Thoracic aorta (tissue), 2 donors: ENCODE results near the gene SKIC2. TPM values are rescaled to one million over a fixed set of nuclear protein-coding genes. Genes with fewer than 3 reads are reported as not detected.

Source experiments
- ATAC-seq: fragments of 150-250 bp; one replicate; pipeline ENCODE4 v1.8.0; 2017; ENCODE audit warnings: low read depth; ENCODE audit not compliant: insufficient number of reproducible peaks, low FRiP score
- DNase-seq: peaks from one replicate; pipeline ENCODE4 v3.0.0-alpha.2; 2020; ENCODE audit warnings: low spot score
- H3K27ac ChIP-seq, 2 donors: fragments of 200-600 bp; sonication (generic); 1 replicate in 1 of 2; 2 replicates in 1 of 2; pipeline ENCODE4 v1.5.1; 2016; ENCODE audit warnings: mild to moderate bottlenecking in 2 of 2, moderate library complexity in 2 of 2
- H3K27me3 ChIP-seq: fragments of 200-600 bp; sonication (generic); replicated peaks from 2 replicates; pipeline ENCODE4 v1.6.0; 2016; ENCODE audit warnings: mild to moderate bottlenecking; ENCODE audit not compliant: insufficient read depth
- H3K36me3 ChIP-seq: fragments of 200-600 bp; sonication (generic); one replicate; pipeline ENCODE4 v1.5.1; 2016
- H3K4me1 ChIP-seq, 2 donors: fragments of 200-600 bp; sonication (generic); 1 replicate in 1 of 2; 2 replicates in 1 of 2; pipeline versions ENCODE4 v1.5.1 to v1.6.0; 2016; ENCODE audit warnings: low read depth in 2 of 2, mild to moderate bottlenecking in 1 of 2; ENCODE audit not compliant: control insufficient read depth in 1 of 2
- H3K4me3 ChIP-seq: fragments of 200-600 bp; sonication (generic); 2 replicates; pipeline ENCODE4 v1.5.1; 2016; ENCODE audit warnings: mild to moderate bottlenecking
- H3K9me3 ChIP-seq: fragments of 200-600 bp; sonication (generic); 2 replicates; pipeline ENCODE4 v1.5.1; 2016
- total RNA-seq, 2 donors: library from RNA; depleted of rRNA; stranded (reverse); fragments of >200 nt; gene quantifications; one replicate each; pipeline versions ENCODE4 v1.1.0 to v1.2.3, GENCODE V29; 2016
- TF ChIP-seq, protein P1 (sequence below): fragments of 200-600 bp; sonication (generic); IDR thresholded peaks from one replicate; pipeline ENCODE4 v1.5.1; 2019; ENCODE audit warnings: antibody characterized with exemption

The SKIC2 gene
- total RNA-seq, 2 donors from 2014 or later, result 37.7 to 73.0 TPM

DNA sequence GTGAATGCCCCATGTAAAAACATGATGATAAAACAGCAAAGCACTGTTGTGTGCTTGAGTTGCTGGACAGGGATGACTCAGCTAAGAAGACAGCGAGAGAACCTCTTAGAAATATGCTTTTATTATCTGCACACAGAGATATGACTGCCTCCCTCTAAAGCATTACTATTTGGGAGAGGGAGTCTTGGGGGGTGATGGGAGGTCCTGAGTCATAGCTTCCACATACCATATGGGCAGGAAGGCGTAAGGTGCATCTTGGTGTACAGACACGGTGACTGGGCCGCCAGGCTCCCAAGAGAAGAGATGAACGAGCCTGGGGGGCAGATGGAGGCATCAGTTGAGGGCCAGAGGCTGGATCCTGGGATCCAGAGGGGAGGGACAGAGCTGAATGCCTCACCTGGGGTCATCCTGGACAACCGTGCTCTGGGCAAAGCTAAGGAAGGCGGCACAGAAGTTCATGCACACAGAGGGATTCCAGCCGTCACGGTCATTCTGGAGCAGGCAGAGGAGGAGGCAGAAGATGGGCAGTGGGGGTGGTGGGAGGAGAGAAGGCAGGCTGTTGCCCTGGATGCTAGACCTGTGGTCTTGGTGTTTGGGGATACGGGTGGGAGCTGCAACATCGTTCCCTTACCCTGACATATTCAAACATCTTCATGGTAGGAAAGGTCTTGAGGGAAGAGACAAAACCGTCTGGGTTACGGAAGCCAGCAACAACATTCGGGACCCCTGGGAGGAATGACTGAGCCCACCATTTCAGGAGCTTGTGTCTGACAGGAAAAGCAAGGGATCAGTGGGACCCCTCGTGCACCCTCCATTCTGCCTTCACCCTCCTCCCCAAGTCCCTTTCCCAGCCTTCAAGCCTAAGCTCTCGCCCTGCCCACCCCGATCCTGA is 11.0 kb downstream of the SKIC2 start:
- no peaks in the 10 kb centered on the region for H3K27me3 ChIP-seq
- peaks cover 39% of the 10 kb centered on the region for H3K36me3 ChIP-seq
- H3K27ac ChIP-seq, result peak overlapping the region; percentile 91 to 95

DNA sequence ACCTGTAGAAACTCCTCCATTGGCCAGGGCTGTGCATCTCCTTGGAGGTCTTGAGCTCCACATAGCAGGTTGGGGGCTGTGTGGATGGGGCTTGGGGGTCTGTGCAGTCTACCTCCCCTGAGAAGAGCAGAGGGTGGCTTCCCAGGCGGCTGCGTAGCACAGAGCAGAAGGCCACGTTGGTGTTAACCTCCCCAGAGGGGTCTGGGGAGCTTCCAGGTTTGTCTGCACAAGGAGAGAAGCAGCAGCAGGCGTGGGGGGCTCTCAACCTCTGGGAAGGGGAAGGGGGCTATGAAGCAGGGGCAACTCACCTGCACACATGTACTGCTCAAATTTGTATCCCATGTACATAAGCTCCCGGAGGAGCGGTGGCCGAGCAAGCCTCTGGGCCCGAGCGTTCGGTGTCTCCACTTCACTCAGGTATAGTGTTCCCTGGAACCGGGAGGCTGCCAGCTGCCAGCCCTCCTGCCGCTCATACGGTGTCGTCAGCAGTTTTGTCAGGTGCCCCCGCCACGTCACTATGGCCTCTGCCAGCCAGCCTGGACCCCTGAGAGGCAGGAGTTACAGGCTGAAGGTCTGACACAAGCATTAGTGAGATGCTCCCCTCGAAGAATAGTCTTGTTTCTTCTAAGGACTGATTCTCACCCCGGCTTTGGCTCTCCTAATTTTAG is 11.8 kb downstream of the SKIC2 start:
- Histone ChIP-seq H3K36me3 (peaks cover 37% of the 10 kb centered on the region), H3K27me3 (no peaks in the 10 kb centered on the region), H3K4me3 (peak overlapping the region; percentile 79), H3K4me1 (peaks cover 19 to 38% of the 10 kb centered on the region in 2 donors), H3K27ac (peak overlapping the region; percentile 91 to 95), H3K9me3 (no peaks in the 10 kb centered on the region)
- ATAC-seq (no peak), DNase-seq (no peak)
- TF ChIP-seq, protein P1, sequence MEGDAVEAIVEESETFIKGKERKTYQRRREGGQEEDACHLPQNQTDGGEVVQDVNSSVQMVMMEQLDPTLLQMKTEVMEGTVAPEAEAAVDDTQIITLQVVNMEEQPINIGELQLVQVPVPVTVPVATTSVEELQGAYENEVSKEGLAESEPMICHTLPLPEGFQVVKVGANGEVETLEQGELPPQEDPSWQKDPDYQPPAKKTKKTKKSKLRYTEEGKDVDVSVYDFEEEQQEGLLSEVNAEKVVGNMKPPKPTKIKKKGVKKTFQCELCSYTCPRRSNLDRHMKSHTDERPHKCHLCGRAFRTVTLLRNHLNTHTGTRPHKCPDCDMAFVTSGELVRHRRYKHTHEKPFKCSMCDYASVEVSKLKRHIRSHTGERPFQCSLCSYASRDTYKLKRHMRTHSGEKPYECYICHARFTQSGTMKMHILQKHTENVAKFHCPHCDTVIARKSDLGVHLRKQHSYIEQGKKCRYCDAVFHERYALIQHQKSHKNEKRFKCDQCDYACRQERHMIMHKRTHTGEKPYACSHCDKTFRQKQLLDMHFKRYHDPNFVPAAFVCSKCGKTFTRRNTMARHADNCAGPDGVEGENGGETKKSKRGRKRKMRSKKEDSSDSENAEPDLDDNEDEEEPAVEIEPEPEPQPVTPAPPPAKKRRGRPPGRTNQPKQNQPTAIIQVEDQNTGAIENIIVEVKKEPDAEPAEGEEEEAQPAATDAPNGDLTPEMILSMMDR, result no peak

More for the DNA sequence above, 11.0 kb downstream of the SKIC2 start:
- TF ChIP-seq, protein P1, result no peak
- Histone ChIP-seq H3K4me3 (peak overlapping the region; percentile 79), H3K9me3 (no peaks in the 10 kb centered on the region), H3K4me1 (peaks cover 19 to 38% of the 10 kb centered on the region in 2 donors)
- ATAC-seq, result no peak
- no peak for DNase-seq

DNA sequence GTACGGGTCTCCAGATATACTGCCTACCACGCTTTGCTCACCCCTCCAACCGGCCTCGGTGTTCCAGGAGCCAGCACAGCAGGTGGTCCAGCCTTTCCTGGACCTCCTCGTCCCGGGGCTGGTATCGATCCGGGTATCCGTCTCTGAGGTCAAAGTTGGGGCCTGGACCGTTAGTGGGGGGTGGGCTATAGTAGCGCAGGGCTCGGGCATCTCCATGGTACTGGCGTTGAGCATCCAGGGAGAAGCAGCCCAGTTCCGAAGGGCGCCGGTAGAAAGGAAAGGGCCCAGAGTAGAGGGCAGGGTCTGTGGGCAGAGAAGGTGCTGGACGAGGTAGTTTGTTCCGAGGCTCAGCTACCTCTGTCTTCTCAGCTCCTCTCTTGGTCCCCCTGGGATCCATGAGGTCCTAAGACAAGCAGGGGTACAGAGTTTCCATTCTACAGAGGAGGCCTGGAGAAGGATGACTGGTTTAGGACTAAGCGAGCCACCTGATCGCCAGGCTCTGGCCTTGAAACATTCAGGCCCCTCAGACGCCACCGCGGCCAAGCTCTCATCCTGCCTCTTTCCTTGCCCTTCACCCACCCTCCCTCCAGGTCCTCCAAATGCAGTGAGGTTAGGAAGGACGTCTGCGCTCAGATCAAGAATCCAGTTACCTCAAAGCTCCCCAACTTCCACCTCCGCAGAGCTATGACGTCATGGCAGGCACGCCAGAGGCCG is 12.5 kb downstream of the SKIC2 start:
- H3K4me3 ChIP-seq, result peak overlapping the region; percentile 79
- DNase-seq, result no peak
- no peaks in the 10 kb centered on the region for H3K9me3 ChIP-seq
- no peak for ATAC-seq
- H3K27me3 ChIP-seq, result no peaks in the 10 kb centered on the region
- H3K36me3 ChIP-seq, result peaks cover 30% of the 10 kb centered on the region
- TF ChIP-seq, protein P1, result no peak
- peak overlapping the region; percentile 91 to 95 for H3K27ac ChIP-seq
- H3K4me1 ChIP-seq, result peaks cover 19 to 38% of the 10 kb centered on the region in 2 donors

DNA sequence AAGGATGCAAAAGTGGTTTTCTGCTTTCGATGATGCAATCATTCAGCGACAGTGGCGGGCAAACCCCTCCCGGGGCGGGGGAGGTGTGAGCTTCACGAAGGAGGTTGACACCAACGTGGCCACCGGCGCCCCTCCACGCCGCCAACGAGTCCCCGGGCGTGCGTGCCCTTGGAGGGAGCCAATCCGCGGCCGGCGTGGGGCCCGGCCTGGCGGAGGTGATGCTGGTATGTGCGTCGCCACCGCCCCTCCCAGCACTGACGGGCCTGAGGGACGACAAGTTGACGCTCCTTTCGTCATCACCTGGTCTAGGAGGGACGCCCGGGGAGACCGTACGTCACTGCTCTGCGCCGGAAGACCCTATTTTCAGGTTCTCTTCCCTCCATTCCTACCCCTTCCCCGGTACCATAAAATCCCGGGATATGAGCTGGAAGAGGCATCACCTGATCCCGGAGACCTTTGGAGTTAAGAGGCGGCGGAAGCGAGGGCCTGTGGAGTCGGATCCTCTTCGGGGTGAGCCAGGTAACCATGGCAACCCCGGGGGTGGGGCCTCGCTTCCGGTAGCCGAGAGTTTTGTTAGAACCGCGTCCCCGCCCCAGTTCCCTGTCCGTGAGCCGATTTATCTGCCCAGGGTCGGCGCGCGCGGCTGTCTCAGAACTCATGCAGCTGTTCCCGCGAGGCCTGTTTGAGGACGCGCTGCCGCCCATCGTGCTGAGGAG is 13.2 kb downstream of the SKIC2 start, which contains the start of gene DXO:
TSS of gene DXO (minus strand) at position 146 of the 716 bp plus-strand sequence. CDS start 463 bp downstream, outside the sequence.
- Histone ChIP-seq H3K4me3 (peak within 1 kb of the TSS; percentile 79), H3K36me3 (peaks cover 23% of the 10 kb centered on the region), H3K27me3 (no peaks in the 10 kb centered on the region), H3K4me1 (peaks cover 19 to 38% of the 10 kb centered on the region in 2 donors), H3K27ac (peak within 1 kb of the TSS; percentile 91 to 95), H3K9me3 (no peaks in the 10 kb centered on the region)
- TF ChIP-seq, protein P1, result no peak
- peak; percentile 93 for ATAC-seq
- peak; percentile 94 for DNase-seq
